Measurements from ENCODE around the gene GAREM1. TPM values are rescaled to one million over a fixed set of nuclear protein-coding genes. Genes with fewer than 3 reads are reported as not detected.

The GAREM1 gene
- total RNA-seq, 1 experiment from 2014 or later, result 4.7 TPM

GRCh38 chr18:32213693-32214092 lies 257.0 kb downstream of the GAREM1 start:
- TF ChIP-seq TCF7L2 (IDR thresholded peaks at IDR 0.05; ENCODE audit: low read depth, low read length) (no peak), POLR2AphosphoS5 (IDR thresholded peaks at IDR 0.05; ENCODE audit: low read depth, low read length) (no peak), REST (IDR thresholded peaks at IDR 0.05; ENCODE audit: insufficient read depth in 1 of 2, low read depth in 2 of 2, low read length in 1 of 2) (no peak), SIN3A (IDR thresholded peaks at IDR 0.05; ENCODE audit: borderline replicate concordance, insufficient read depth, low read depth, low read length) (no peak)
- in situ Hi-C loops (cut with HindIII; ENCODE audit: low pct_unique_long_range_greater_than_20kb, low sequenced_read_pairs) (no loop called here), intact Hi-C loops (cut with micrococcal nuclease; ENCODE audit: unreplicated experiment) (no loop called here)
- H3K4me1 ChIP-seq (ENCODE audit: control insufficient read depth, insufficient read depth, low read length), result no peaks in the 10 kb centered on the region
- H3K4me3 ChIP-seq (ENCODE audit: low read depth in 2 of 2, low read length in 2 of 2), result no peak overlapping the region
- BruUV-seq (replicated peaks), result no TSS peak
- H3K36me3 ChIP-seq (ENCODE audit: control insufficient read depth, insufficient read depth, low read length), result no peaks in the 10 kb centered on the region
- DNase-seq (ENCODE audit: low read depth, low spot score) (no peak), ATAC-seq (no peak)
- no peak overlapping the region for H3K27ac ChIP-seq (ENCODE audit: low read length)
- no peaks in the 10 kb centered on the region for H3K9me3 ChIP-seq (ENCODE audit: control insufficient read depth, insufficient read depth, low read depth, low read length)
- ChIA-PET CTCF (no interaction called here), POLR2A (interaction anchor here (0.6 kb wide), 1 partner anchor 257 kb away, joined by 6 read pairs; no protein-coding TSS in a partner anchor)
- no peaks in the 10 kb centered on the region for H3K27me3 ChIP-seq (ENCODE audit: control insufficient read depth, insufficient read depth, low read length)

All from Panc1 (cell line).